Cardiac fibroblast (primary cell): ENCODE measurements around the gene ABCA13.

ENCODE experiments used
- DNase-seq, 2 donors: peaks; one replicate each; pipeline versions ENCODE4 v3.0.0 to v3.0.0-alpha.2; 2010; ENCODE audit warnings: low read depth in 2 of 2
- H3K4me3 ChIP-seq, 2 donors: replicated peaks in 1 of 2; 1 replicate in 1 of 2; 2 replicates in 1 of 2; pipeline ENCODE4 v1.5.1; 2011; ENCODE audit warnings: low read depth in 2 of 2, low read length in 2 of 2, mild to moderate bottlenecking in 2 of 2, moderate library complexity in 1 of 2
- CTCF ChIP-seq: IDR thresholded peaks from one replicate; pipeline ENCODE4 v1.5.1; 2011; ENCODE audit warnings: low read depth, mild to moderate bottlenecking, low read length, inconsistent platforms

ABCA13 gene

GRCh38 chr7:48421357-48421756 lies 250.1 kb downstream of the ABCA13 start:
- H3K4me3 ChIP-seq, result no peak overlapping the region
- TF ChIP-seq CTCF, result peak; percentile 10
- peak in 1 of 2 donors; percentile 83 for DNase-seq

- peak in 1 of 2 donors; percentile 55 for DNase-seq
- TF ChIP-seq CTCF, result peak; percentile 22
Measured at GRCh38 chr7:48424731-48425130, 253.5 kb downstream of the ABCA13 start.

GRCh38 chr7:48426331-48426965 lies 255.2 kb downstream of the ABCA13 start:
- no peak for TF ChIP-seq CTCF
- no peak for DNase-seq
- no peak overlapping the region for H3K4me3 ChIP-seq

More at GRCh38 chr7:48424731-48425130, 253.5 kb downstream of the ABCA13 start:
- H3K4me3 ChIP-seq, result no peak overlapping the region

GRCh38 chr7:48426966-48427555 lies 255.8 kb downstream of the ABCA13 start:
- no peak overlapping the region for H3K4me3 ChIP-seq
- peak in 1 of 2 donors; percentile 70 for DNase-seq
- no peak for TF ChIP-seq CTCF

- DNase-seq, result peak in 1 of 2 donors; percentile 68
- H3K4me3 ChIP-seq, result no peak overlapping the region
- TF ChIP-seq CTCF, result no peak
Measured at GRCh38 chr7:48427671-48428070, 256.4 kb downstream of the ABCA13 start.

- TF ChIP-seq CTCF, result no peak
- no peak for DNase-seq
- no peak overlapping the region for H3K4me3 ChIP-seq
Measured at GRCh38 chr7:48428091-48428684, 256.9 kb downstream of the ABCA13 start.
